Hematopoietic multipotent progenitor cell treated with erythropoietin and hydrocortisone succinate and interleukin-3 and kit ligand, for 4 days (in vitro differentiated cells): ENCODE data around the gene GDPGP1.
"Not testable (repeated sequence)": the region's sequence is repeated elsewhere in the genome, so short reads cannot be mapped to it uniquely, and the experiment has no call there.

Experiments used
- DNase-seq: peaks from one replicate; pipeline ENCODE4 v3.0.0-alpha.2; 2015

GDPGP1 gene

GRCh38 chr15:90234096-90234988 lies at the start of gene GDPGP1:
Gene GDPGP1 (plus strand): TSS chr15:90234209. CDS start chr15:90240909, 6,700 bp downstream.
- DNase-seq, result peak; percentile 41

- DNase-seq, result peak; percentile 64
Observed at GRCh38 chr15:90184786-90185704, 49.0 kb upstream of the GDPGP1 start.

GRCh38 chr15:90187257-90187868 lies 46.6 kb upstream of the GDPGP1 start:
- no peak for DNase-seq

- DNase-seq, result not testable (repeated sequence)
Observed at GRCh38 chr15:90188065-90188464, 45.9 kb upstream of the GDPGP1 start.

GRCh38 chr15:90188914-90189748 lies 44.9 kb upstream of the GDPGP1 start:
- DNase-seq, result peak; percentile 69

GRCh38 chr15:90189781-90190467 lies 44.1 kb upstream of the GDPGP1 start:
- DNase-seq, result peak; percentile 81

GRCh38 chr15:90190606-90191343 lies 43.2 kb upstream of the GDPGP1 start:
- no peak for DNase-seq

- no peak for DNase-seq
Observed at GRCh38 chr15:90191344-90191687, 42.7 kb upstream of the GDPGP1 start.

GRCh38 chr15:90191794-90192509 lies 42.1 kb upstream of the GDPGP1 start:
- peak; percentile 89 for DNase-seq

- DNase-seq, result peak; percentile 77
Observed at GRCh38 chr15:90192961-90193786, 40.8 kb upstream of the GDPGP1 start.

- DNase-seq, result no peak
Observed at GRCh38 chr15:90194655-90195054, 39.4 kb upstream of the GDPGP1 start.

- DNase-seq, result no peak
Observed at GRCh38 chr15:90200534-90201129, 33.4 kb upstream of the GDPGP1 start.

- peak; percentile 91 for DNase-seq
Observed at GRCh38 chr15:90201130-90201943, 32.7 kb upstream of the GDPGP1 start, which contains the start of gene SEMA4B. Gene SEMA4B (plus strand): TSS chr15:90201330. CDS start chr15:90201579, 249 bp downstream.

GRCh38 chr15:90201944-90202375 lies 32.0 kb upstream of the GDPGP1 start:
- DNase-seq, result no peak

GRCh38 chr15:90202929-90203328 lies 31.1 kb upstream of the GDPGP1 start:
- DNase-seq, result no peak

GRCh38 chr15:90203473-90203872 lies 30.5 kb upstream of the GDPGP1 start:
- DNase-seq, result no peak

- DNase-seq, result no peak
Observed at GRCh38 chr15:90203922-90204321, 30.1 kb upstream of the GDPGP1 start.
